AG10803 (cell line): ENCODE data around the gene PATL2.
A peak's percentile ranks its signal among the peaks of the same experiment; 100 is the strongest.
"Not testable (repeated sequence)": the region's sequence is repeated elsewhere in the genome, so short reads cannot be mapped to it uniquely, and the experiment has no call there.

ENCODE experiments used
- DNase-seq: peaks from one replicate; pipeline ENCODE4 v3.0.0; 2010; ENCODE audit warnings: low read depth
- H3K4me3 ChIP-seq: 2 replicates; pipeline ENCODE4 v1.5.1; 2011; ENCODE audit warnings: mild to moderate bottlenecking, low read length, control low read depth
- TF ChIP-seq, protein P1 (sequence below): conservative IDR thresholded peaks from 2 replicates; pipeline ENCODE4 v1.5.1; 2011; ENCODE audit warnings: mild to moderate bottlenecking, low read length, control low read depth, inconsistent platforms

The PATL2 gene

DNA sequence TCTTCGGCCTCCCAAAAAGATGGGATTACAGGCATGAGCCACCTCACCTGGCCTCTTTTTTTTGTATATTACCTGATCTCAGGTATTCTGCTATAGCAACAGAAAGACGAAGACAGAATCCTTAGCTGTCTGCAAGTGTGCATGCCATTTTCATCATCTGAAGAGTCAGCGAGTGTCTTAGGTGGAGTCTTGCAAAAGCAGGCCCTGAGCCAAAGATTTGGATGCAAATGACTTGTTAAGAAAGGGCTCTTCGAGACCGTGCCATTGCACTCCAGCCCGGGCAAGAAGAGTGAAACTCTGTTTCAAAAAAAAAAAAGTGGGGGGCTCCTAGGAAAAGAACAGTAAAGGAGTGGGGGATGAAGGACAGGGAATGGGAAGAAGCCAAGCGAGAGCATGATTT lies 15.0 kb upstream of the PATL2 start:
- peak; percentile 38 for DNase-seq
- peak overlapping the region; percentile 41 for H3K4me3 ChIP-seq
- TF ChIP-seq, protein P1, sequence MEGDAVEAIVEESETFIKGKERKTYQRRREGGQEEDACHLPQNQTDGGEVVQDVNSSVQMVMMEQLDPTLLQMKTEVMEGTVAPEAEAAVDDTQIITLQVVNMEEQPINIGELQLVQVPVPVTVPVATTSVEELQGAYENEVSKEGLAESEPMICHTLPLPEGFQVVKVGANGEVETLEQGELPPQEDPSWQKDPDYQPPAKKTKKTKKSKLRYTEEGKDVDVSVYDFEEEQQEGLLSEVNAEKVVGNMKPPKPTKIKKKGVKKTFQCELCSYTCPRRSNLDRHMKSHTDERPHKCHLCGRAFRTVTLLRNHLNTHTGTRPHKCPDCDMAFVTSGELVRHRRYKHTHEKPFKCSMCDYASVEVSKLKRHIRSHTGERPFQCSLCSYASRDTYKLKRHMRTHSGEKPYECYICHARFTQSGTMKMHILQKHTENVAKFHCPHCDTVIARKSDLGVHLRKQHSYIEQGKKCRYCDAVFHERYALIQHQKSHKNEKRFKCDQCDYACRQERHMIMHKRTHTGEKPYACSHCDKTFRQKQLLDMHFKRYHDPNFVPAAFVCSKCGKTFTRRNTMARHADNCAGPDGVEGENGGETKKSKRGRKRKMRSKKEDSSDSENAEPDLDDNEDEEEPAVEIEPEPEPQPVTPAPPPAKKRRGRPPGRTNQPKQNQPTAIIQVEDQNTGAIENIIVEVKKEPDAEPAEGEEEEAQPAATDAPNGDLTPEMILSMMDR: no peak

DNA sequence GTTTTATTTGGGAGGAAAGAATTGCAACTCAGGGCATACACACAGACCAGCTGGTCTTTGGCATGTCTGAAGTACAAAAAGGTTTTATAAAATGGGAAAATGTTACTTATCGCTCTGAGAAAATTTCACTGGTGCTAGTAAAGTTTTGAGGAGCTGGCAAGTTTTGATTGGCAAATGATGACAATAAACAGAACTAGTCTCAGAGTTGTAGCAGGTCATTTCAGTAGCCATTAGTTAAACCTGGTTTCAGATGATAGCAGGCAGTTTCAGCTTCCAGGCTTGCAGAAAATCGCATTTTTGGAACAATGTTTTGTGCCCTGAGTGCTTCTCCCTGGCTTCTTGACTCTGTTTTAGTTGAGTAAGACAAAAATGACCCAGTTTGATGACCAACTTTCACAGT lies 10.9 kb upstream of the PATL2 start:
- TF ChIP-seq, protein P1: no peak
- H3K4me3 ChIP-seq: no peak overlapping the region
- no peak for DNase-seq

GRCh38 chr15:44720460-44721176 lies 9.5 kb upstream of the PATL2 start:
- H3K4me3 ChIP-seq: no peak overlapping the region
- DNase-seq: no peak
- TF ChIP-seq, protein P1: no peak

GRCh38 chr15:44720000-44720435 lies 8.9 kb upstream of the PATL2 start:
- not testable (repeated sequence) for DNase-seq, H3K4me3 ChIP-seq

DNA sequence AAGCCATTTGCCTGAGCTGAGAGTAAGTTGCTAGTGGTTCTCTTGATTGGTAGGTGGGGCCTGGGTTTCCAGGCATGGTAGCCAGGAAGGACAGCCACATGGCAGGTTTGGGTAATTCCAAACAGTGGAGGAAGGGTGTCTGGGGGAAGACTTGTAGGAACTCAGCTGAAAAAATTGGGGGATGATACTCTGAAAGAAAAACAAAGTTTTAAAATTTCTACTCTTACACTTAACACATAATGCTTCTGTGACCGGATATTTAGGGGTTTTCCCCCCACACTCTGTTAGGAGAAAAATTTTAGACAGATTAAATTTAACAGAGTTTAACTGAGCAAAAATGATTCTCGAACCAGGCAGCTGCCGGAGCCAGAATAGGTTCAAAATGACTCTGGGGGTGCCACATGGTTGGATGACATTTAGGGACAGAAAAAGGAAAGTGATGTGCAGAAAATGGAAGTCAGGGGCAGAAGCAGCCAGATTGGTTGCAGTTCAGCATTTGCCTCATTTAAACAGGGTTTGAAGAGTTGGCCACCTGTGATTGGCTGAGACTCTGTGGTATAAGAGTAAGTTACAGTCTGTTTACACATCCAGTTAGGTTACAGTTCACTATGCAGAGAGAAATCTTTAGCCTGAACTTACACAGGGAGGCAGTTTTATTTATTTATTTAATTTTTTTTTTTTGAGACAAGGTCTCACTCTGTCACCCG lies 8.3 kb upstream of the PATL2 start:
- TF ChIP-seq, protein P1: no peak
- DNase-seq: no peak
- no peak overlapping the region for H3K4me3 ChIP-seq

DNA sequence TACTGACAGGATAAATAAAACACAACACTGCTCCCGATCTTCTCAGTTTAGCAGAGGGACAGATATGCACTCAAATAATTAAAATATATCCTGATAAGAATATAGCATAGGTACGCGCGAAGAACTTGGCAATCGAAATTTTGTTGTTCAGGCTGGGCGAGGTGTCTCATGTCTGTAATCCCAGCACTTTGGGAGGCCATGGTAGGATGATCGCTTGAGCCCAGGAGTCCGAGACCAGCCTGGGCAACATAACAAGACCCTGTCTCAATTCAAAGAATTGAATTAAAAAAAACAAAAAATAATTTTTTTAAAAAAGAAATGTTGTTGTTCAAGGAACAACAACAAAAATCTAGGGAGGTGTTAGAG lies 7.8 kb upstream of the PATL2 start:
- no peak overlapping the region for H3K4me3 ChIP-seq
- TF ChIP-seq, protein P1: no peak
- DNase-seq: no peak

- TF ChIP-seq, protein P1: no peak
- DNase-seq: no peak
- no peak overlapping the region for H3K4me3 ChIP-seq
Observed at GRCh38 chr15:44718180-44718926, 7.2 kb upstream of the PATL2 start.
